NCI-H510A treated with DMSO at 0.1 percent for 48 hours (cell line): ENCODE measurements around the gene HSPA12B.
A peak's percentile ranks its signal among the peaks of the same experiment; 100 is the strongest.

Experiments
- DNase-seq: peaks from one replicate; lab custom pipeline; 2025; lab: John Stamatoyannopoulos, UW

HSPA12B gene

GRCh38 chr20:3767110-3767426, 34.6 kb downstream of the HSPA12B start:
- DNase-seq: no peak

DNA sequence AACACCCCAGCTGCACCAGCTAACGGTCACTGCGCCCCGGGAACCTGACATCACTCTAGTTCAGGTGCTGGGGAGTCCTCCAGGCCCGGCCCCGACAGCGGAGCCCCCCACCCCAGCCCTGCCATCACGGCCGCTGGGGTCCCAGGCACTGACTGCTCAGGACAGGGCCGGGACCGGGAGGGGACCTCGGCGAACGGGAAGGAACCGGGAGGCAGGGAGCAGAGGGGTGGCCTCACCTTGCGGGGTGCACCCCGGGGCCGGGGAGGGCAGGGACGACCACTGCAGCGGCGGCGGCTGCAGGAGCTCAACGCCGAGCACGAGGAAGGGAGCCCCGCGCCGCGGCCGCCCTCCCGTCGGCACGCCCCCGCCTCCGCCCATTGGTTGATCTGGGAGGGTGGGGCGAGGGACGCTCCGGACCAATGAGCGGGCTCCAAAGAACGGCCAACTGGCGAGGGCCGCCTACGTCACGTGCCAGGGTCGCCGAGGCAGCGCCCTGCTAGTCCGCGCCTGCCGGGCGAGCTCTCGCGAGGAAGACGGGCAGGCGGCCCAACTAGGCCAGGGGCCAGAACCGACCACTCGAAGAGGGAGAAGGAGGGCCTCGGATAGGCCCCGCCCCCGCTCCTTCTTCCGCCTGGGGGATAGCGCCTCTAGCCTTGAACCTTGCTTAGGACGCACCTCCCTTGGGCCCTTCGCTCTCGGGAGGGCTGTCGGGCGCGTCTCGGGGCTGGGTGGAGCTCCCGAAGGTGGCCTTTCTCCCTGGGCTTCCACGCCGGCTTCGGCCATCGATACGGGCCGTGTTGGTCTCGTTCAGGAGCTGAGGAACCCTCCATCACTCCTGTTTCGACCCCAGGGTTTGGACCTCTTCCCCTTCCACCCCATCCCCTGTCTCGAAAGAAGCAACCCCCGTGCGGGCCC, 35.2 kb downstream of the HSPA12B start, which contains the start of gene ADISSP:
Gene ADISSP (minus strand): TSS at position 327 of the 915 bp plus-strand sequence. CDS start 7,653 bp downstream, outside the sequence.
- DNase-seq: peak; percentile 98

DNA sequence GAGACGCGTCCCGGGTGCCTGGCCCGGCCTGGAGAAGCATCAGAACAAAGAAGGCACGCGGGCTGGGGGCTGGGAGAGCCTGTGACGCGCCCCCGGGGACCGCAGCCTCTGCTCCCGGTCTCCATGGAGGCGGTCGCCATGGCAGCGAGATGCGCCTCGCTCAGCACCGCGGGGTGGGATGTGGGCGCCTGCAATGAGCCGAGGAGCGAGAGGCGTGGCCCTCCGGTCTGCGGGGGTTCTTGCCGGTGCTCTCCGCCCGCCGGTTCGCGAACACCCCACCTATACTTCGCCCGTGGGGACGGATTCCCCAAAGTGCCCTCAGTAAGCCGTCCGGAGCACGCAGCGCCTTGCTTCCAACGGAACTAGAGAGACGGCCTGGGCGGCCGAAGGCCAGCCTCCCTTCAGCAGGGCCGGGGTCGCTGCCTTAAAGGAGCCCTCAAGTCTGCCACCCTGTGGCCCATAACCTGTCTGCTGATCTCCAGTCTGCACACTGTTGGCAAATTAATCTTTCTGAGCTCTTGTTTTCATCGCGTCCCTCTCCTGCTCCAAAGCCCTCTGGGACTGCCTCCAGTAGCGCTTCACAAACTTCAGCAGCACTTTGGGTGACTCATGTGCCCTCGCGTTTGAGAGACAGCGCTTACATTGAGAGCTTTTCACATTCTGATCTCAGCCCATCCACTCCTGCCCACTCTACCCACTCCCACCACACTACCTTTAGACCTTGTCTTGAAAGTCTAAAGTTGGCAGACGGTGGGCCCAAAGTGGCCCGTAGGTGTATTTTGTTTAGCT, 36.1 kb downstream of the HSPA12B start:
- DNase-seq: peak; percentile 79

- DNase-seq: no peak
Observed at GRCh38 chr20:3771552-3772058, 39.1 kb downstream of the HSPA12B start.

DNA sequence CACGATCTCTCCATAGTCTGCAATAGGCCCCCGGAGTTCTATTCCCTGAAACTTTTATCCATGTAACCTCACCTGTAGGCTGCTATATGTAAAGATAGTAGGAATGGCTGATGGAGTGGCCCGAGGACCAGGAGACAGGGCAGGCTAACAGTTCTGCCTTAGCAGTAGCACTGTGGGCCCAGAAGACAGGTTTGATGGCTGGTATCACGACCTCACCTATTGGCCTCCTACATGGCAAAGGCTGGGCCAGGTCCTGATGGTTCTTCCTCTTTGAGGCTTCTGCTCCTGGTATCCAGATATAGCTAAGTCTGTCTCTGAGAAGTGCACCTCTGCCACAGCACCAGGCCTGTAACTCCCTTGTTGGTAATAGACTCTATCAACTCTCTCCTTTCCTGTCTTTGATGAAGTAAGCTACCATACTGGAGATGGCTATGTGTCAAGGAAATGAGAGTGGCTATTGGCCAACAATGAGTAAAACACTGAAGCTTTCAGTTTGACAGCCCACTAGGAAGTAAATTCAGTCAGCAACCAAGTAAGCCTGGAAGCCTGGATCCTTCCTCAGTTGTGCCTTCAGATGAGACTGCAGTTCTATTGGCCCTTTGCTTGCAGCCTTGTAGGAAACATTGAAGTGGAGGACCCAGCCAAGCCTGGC, 43.1 kb downstream of the HSPA12B start:
- no peak for DNase-seq

GRCh38 chr20:3777381-3777715, 44.9 kb downstream of the HSPA12B start:
- DNase-seq: peak; percentile 73

GRCh38 chr20:3777716-3778629, 45.5 kb downstream of the HSPA12B start:
- DNase-seq: peak; percentile 89

DNA sequence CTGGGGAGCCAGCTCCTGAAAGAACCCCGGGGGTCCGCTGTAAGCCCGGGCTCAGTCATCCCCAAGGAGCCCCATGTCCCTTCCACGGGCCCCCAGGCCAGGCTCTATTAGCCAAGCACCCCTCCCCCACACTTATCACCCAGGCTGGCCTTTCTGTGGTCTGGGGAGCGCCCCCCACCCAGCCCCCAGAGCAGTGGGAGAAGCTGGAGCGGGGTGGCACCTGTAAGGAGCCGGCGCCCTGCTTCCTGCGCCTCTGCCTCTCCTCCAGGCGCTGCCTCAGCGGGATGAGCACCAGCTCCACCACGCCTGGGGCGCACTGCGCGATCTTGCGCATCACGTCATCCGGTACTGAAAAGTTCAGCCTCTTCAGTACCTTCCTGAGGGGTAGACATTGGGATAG, 46.5 kb downstream of the HSPA12B start:
- no peak for DNase-seq

DNA sequence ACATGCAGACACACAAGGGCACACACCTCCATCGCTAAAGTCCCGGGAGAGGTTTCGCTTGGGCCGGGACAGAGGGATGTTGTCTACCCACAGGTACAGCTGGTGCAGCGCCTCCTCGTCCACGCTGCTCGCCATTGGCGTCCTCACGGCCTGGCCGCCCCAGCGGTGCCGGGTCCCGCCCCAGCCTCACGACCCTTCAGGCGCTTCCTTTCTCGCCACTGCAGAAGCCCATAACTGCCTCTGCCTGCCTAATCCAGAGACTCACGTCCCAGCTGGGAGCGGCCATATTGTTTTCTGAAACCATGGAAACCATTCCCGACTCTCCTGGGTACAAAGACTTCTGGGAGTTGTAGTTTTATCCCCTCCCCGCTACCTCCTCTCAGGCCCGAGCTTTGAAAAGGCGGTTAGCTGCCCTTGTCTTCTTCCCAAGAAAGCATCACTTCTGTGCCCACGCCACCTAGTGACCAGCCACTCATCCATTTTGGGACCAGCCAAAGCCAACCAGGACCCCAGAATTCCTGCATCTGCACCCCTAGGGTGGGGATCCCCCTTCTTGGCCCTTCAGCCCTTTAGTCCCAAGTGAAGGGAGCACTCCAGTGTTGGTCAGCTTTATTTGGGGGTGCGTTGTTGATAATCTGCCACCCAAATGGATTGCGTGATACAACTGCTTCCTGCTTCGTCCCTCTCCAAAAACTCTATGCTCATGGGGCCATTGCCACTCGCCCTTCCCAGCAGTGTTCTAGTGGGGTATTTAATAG, 48.8 kb downstream of the HSPA12B start, which contains the start of gene SPEF1:
Gene SPEF1 (minus strand): TSS at position 296 of the 758 bp plus-strand sequence. CDS start 161 bp downstream, at position 135.
- peak; percentile 98 for DNase-seq

DNA sequence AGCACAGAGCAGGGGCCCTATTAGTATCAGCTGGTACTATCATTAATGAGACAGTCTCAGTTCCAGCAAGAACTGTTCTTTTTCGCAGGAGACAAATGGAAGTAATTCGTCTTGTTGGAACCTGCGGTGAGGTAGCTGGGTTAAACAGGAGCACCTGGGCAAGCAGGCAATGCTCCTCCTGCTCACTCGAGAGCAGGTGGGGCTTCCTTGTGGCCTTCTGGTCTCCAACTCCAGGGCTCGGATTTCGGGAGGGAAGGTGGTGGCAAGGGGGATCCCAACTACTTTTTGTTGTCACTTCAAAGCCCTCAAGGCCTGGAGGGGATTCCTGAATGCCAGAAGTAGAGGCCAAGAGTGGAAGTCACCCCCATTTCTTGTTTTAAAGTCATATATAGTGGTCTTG, 50.1 kb downstream of the HSPA12B start:
- DNase-seq: peak; percentile 63

- peak; percentile 72 for DNase-seq
Observed at GRCh38 chr20:3783068-3783489, 50.6 kb downstream of the HSPA12B start.

GRCh38 chr20:3783511-3784195, 51.2 kb downstream of the HSPA12B start:
- DNase-seq: no peak

DNA sequence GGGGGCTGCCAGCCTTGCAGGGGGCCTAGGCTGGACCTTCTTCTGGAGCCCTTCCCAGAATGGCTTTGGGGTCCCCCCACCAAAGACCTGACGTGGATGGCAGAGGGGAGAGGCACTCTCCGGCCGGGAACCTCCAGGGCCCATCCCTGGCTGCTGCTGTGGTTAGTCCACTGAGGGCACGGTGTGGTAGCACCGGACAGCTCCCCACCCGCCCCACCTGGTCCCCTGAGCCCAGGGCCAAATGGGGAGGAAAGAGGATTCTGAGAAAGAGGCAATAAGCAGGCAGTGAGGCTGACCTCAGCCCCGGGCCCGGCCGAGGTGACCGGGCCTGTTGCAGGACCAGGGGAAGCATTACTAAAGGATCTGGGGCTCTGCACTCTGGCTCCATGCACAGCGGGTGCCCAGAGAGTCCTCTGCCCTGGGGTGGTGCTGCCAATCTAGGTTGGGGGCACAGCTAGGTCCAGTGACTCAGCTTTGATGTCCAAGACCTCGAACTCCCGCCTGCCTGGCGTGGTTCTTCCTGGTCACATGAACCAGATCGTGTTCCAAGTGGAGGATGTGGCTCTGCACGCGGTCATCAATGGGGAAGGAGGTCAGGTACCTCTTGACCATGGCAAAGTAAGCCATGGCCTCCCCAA, 51.9 kb downstream of the HSPA12B start:
- DNase-seq: no peak

- no peak for DNase-seq
Observed at GRCh38 chr20:3784863-3785239, 52.4 kb downstream of the HSPA12B start.

DNA sequence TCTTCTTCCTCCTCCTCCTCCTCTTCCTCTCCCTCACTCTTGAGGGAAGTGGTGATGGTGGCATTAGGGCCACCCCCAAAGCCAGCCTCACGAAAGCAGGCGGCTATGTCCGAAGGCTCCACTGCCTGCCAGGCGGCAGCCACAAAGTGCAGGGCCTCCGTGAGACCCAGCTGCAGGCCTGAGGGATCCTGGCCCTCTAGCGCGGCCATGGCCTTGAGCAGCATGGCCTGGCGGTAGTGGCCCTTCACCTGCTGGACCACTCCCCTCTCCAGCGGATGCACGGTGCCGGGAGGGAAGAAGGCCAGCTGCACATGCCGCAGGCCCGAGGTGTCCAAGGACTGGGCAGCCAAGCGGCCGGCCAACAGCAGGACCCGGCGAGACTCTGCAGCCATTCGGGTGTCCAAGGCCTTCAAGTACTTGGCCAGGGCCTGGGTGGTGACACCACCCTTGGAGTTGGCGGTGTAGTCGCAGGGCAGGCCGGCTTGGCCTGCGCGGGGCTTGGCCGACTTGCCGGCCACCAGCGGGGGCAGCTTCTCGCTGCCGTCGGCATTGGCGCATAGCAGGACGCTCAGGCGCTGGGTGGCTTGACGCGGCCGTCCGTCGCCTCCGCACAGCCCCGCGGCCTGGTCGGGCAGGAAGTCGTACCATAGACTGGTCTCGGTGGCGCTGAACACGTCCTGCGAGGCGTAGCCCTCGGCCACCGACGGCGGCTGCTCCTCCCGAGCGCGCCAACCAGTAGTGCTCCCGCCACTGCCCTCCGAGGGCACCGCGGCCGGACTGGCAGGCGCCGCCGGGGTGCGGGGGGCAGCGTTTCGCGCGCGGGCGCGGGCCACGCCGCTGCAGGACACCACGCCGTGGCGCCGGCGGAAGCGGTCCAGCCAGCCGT, 53.0 kb downstream of the HSPA12B start:
- no peak for DNase-seq

DNA sequence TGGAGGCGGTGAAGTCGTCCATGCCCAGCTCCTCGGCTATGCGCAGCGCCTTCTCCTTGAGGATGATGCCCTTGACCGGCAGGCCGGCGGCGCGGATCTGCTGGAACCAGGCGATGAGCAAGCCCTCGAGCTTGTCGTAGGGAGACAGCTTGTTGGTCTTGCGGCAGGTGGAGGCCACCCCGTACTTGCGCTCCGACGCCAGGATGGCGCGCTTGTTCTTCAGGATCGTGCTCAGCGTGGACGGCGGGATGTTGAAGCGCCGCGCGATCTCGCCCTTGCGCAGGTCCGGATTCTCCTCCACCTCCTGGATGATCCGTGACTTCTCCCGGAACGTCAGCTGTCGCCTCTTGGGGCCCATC, 53.6 kb downstream of the HSPA12B start:
- peak; percentile 39 for DNase-seq

- DNase-seq: peak; percentile 84
Observed at GRCh38 chr20:3786665-3787323, 54.3 kb downstream of the HSPA12B start, which contains the start of gene CENPB. TSS of gene CENPB (minus strand) at chr20:3786740. CDS start at chr20:3786483, 257 bp downstream.
